Suprapubic skin (tissue), 4 donors: ENCODE results near the gene CRNN.

Experiments
- CTCF ChIP-seq, 2 donors: fragments of 200-600 bp in 1 of 2; fragments of 450-650 bp in 1 of 2; sonication (generic) in 1 of 2; IDR thresholded peaks; one replicate each; pipeline ENCODE4 v1.5.1; 2016 to 2019; ENCODE audit warnings: antibody characterized with exemption in 2 of 2, mild to moderate bottlenecking in 1 of 2, moderate library complexity in 1 of 2
- EP300 ChIP-seq: sonication (generic); formaldehyde crosslinking; IDR thresholded peaks from one replicate; pipeline ENCODE4 v1.6.1; 2017; ENCODE audit warnings: antibody characterized with exemption
- POLR2A ChIP-seq, 2 donors: fragments of 450-650 bp; IDR thresholded peaks; one replicate each; pipeline ENCODE4 v1.6.1; 2017; ENCODE audit warnings: antibody characterized with exemption in 2 of 2, mild to moderate bottlenecking in 2 of 2, moderate library complexity in 2 of 2
- POLR2AphosphoS5 ChIP-seq, 3 donors: sonication (generic); formaldehyde crosslinking; IDR thresholded peaks; one replicate each; pipeline ENCODE4 v1.6.1; 2017; ENCODE audit warnings: antibody characterized with exemption in 3 of 3

DNA sequence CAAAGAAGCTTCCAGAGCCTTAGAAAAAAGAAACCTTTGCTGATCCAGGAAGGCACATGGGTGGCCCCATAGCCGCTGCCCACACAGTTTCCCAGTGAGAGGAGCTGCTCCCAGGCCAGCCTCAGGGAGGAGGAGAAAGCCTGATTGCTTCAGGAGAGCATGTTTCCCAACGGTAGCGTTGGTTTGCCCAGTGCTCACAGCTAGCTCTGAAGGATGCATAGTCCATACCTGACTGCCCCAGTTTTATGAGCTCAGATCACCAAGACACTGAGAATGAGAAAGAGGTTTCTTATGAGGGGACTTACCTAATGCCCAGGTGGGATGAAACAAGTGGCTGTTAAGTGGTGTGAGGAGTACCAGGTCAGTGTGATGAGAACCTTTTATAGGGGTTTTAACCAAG lies at the start of gene CRNN:
- TF ChIP-seq CTCF (IDR thresholded peaks at IDR 0.05) = no peak
- TF ChIP-seq POLR2A (IDR thresholded peaks at IDR 0.05) = no peak
- TF ChIP-seq POLR2AphosphoS5 (IDR thresholded peaks at IDR 0.05) = no peak
- TF ChIP-seq EP300 = no peak
